Stimulated activated CD4-positive, alpha-beta T cell treated with anti-CD3 and anti-CD28 coated beads, TNF-alpha, amount 100 ng/mL, for 48 hours (primary cell): Measurements from ENCODE around the gene KISS1R.

Experiments used
- DNase-seq, 3 donors: peaks; one replicate each; pipeline ENCODE4 v3.0.0-alpha.2; 2020; ENCODE audit warnings: low read depth in 3 of 3

KISS1R gene

DNA sequence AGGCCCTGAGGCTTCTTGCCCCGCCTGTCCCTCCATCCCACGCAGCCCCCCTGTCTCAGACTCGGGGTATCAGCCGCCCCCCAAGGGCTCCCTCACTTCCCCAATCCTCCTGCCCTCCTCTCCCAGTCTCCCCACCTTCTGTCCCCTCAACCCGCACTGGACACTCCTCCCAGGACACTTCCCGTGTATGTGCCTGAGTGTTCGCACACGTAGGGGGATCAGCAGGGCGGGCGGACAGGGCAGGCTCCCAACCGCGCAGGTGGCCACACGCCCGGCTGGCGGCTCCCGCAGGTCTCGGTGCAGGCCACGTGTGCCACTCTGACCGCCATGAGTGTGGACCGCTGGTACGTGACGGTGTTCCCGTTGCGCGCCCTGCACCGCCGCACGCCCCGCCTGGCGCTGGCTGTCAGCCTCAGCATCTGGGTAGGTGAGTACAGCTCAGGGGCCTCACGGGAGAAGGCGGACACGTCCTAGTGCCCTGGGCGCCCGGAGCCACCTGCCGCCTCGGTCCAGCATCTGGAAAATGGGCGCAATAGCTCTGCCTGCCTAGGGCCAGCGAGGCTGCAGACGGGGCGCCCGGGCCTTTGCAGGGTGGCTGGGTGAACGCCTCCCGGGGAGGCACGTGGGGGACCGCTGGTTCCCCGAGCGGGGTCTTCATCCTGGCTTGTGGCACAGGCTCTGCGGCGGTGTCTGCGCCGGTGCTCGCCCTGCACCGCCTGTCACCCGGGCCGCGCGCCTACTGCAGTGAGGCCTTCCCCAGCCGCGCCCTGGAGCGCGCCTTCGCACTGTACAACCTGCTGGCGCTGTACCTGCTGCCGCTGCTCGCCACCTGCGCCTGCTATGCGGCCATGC is 2.3 kb downstream of the KISS1R start:
- peak in 1 of 3 donors; percentile 44 for DNase-seq

- DNase-seq: peak in 1 of 3 donors; percentile 70
These were observed 3.1 kb downstream of the KISS1R start for GRCh38 chr19:920051-920864.

DNA sequence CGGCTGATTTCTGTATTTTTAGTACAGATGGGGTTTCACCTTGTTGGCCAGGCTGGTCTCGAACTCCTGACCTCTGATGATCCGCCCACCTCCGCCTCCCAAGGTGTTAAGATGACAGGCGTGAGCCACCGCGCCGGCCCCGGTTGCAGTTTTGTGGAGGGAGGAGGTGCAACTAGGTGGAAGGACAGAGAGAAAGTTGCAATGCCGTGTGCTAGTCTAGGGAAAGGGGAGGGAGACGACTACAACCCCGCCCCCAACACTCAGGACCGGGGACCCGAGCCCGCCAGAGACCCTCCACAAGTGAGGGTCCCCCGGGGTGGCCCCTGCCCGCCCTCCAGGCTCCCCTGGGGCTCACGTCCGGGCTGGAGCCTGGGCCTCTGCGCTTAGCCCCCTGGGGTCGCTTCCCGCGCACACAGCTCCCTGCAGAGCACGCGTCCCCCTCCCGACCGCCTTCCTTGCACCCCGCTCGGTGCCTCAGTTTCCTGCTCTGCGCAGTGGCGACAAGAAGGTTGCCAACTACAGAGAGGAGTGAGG is 7.5 kb downstream of the KISS1R start:
- peak in 1 of 3 donors; percentile 46 for DNase-seq

DNA sequence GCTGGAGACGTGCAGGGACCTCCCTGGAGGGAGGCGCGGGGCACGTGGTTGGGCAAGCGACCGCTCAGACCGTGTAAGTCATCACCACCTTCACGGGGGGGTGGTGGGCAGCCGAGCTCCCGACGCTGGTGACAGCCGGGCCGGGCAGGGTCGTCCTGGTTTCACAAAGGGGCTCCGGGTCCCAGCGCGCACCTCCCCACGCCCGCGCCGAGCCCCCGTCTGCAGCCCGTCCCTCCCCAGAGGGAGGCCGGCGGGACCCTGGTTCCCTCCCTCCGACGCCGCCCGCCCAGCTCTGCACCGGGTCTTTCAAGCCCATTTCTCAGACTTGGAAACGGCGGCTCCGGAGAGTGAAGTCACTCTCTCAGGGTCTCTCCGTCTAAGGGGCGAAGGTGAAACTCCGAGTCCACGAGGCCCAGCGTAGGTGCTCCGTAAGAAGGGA is 8.0 kb downstream of the KISS1R start:
- peak in 1 of 3 donors; percentile 64 for DNase-seq

- peak in 1 of 3 donors; percentile 70 for DNase-seq
These were observed 8.6 kb downstream of the KISS1R start, which contains the start of gene ARID3A for GRCh38 chr19:925526-926322. ARID3A (plus strand) TSS chr19:926035; CDS start chr19:929529, 3,494 bp downstream.

DNA sequence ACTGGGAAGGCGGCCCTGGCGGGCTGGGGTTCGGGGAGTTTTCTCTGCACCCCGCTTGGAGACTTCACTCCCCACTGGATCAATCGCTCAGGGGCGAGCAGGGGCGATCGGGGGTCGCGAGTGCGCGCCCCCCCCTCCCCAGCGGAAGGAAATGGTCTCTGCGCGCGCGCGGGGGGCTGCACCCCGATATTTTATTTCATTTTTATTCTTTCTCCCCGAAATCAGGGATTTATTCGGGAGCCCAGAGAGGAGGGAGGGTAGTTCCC is 9.1 kb downstream of the KISS1R start:
- no peak for DNase-seq

- peak in 1 of 3 donors; percentile 53 for DNase-seq
These were observed 9.6 kb downstream of the KISS1R start for GRCh38 chr19:926589-927350.

- DNase-seq: no peak
These were observed 10.2 kb downstream of the KISS1R start for GRCh38 chr19:927351-927779.

- DNase-seq: no peak
These were observed 10.8 kb downstream of the KISS1R start for GRCh38 chr19:927780-928401.

DNA sequence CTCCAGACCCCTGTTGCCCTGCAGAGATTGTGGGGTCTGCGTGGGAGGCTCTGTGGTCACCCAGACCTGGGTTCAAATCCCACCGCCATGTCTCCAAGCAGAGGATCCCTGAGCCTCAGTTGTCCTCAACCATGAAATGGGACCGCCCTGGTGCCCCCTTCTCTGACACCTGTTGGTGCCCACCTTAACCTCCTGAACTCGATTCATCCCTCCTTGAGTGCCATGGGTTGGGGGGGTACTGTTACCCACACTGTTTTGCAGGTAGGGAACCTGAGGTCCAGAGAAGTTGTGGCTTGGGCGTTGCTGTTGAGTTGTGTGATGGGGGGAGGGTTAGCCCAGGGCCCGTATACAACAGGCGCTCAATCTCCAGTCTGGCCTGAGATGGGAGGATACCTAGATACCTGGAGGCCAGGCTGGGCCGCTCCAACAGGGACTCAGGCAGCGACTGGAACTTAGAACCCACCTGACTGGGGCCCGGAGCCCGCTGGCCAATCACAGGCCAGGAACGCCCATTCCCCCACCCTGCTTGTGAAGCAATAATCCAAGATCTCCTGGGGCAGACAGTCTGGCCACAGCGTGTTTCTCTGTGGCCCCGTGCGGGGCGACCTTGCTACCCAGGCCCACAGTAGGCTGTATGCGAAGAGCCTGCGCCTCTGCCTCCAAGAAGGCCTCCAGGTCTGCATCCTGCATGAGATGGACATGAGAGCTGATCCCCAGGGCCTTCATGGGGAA is 11.5 kb downstream of the KISS1R start:
- no peak for DNase-seq

DNA sequence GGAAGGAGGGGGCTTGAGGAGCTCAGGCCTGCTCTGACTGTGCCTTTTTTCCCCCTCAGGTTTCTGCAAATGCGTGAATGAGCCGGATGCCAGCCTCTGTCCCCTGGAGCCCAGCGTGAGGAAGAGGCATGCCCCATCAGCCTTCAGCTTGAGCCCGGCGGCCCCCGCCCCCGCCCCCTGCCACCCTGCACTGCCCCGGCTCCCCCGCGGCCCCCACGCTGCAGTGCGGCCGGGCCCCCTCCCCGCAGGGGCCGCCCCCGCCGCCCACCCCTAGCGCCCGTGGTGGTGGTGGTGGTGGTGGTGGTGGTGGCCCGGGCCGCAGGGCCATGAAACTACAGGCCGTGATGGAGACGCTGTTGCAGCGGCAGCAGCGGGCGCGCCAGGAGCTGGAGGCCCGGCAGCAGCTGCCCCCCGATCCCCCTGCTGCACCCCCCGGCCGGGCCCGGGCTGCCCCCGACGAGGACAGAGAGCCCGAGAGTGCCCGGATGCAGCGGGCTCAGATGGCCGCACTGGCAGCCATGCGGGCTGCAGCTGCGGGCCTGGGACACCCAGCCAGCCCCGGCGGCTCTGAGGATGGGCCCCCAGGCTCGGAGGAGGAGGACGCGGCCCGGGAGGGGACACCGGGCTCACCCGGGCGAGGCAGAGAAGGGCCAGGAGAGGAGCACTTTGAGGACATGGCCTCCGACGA is 12.2 kb downstream of the KISS1R start:
- no peak for DNase-seq

- DNase-seq: no peak
These were observed 12.7 kb downstream of the KISS1R start for GRCh38 chr19:929891-930258.

GRCh38 chr19:931860-932647 is 14.9 kb downstream of the KISS1R start:
- no peak for DNase-seq

GRCh38 chr19:932648-933552 is 15.8 kb downstream of the KISS1R start:
- DNase-seq: no peak

- DNase-seq: no peak
These were observed 16.4 kb downstream of the KISS1R start for GRCh38 chr19:933553-933882.

DNA sequence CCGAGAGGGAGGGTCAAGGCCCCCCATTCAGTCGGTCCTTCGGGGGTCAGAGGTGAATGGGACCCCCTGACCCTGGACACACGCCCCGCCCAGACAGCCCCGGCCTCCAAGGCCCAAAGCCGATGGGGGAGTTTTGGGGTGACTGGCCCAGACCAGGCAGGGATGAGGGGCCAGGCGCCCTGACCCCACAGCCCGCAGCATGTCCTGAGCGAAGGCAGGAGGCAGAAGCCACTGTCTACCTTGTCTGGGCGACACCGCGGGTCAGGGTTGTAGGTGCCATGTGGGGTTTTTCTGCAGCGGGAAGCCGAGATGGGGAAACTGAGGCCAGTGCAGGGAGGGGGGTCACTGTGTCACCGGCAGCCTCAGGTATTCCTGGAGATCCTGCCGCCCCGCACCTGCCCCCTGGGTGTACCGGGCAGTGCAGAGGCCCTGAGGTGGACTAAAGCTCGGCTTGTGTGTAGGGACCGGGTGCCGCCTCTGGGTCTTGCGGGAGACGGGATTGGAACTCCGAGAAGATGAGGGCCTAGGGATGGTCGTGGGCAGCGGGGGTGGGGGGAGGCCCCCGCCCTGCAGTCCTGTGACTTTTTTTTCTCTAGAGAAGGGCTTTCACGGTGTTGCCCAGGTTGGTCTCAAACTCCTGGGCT is 17.2 kb downstream of the KISS1R start:
- no peak for DNase-seq

DNA sequence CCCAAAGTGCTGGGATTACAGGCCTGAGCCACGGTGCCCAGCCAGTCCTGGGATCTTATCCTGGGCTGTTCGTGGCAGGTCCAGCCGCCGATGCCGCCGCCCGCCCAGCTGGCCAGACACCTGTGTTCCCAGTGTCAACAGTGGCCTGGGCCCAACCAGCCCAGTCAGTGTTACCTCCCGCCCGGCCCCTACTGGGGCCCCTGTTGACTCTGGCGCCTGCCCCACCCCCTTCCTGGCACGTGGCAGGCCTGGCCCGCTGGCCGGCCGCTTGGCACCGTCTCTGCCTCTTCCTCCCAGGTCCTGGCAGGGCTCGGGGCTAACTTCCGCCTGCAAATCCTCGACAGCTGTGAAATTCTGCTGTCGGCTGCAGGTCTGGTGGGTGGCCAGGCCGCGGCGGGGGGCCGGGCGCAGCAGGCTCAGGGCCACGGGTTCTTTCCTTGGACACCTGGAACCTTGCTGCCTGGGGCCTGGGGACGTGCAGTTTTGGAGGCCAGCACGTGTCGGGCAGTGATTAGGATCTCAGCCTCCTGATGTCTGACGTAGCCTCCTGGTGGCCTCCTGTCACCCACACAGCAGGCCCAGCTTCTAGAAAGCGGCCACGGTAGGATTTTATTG is 17.8 kb downstream of the KISS1R start:
- DNase-seq: no peak
